HEK293 (cell line): ENCODE data around the gene MEIKIN.

Experiments used
- CTCF ChIA-PET: fragments of 350-600 bp; formaldehyde crosslinking; extraction: SDS; loops from one replicate; lab custom pipeline; 2021; ENCODE audit warnings: antibody characterized with exemption; lab: Yijun Ruan, JAX
- POLR2A ChIA-PET: fragments of 300-600 bp; formaldehyde crosslinking; extraction: SDS; loops from one replicate; lab custom pipeline; 2020; ENCODE audit warnings: antibody characterized with exemption, inconsistent platforms; lab: Yijun Ruan, JAX
- H3K27ac ChIP-seq: fragments of 200-500 bp; sonication (Bioruptor generic); 2 replicates; pipeline ENCODE4 v1.5.1; 2014; ENCODE audit warnings: low read depth, low read length, control low read depth, inconsistent platforms; ENCODE audit errors: extremely low read depth
- H3K36me3 ChIP-seq, 2 experiments: fragments of 200-500 bp in 1 of 2; sonication (Bioruptor generic) in 1 of 2; 1 replicate in 1 of 2; 2 replicates in 1 of 2; pipeline ENCODE4 v1.5.1; 2014 to 2017; ENCODE audit warnings: inconsistent platforms in 2 of 2, low read length in 2 of 2; ENCODE audit not compliant: control insufficient read depth in 2 of 2, insufficient read depth in 1 of 2
- H3K4me1 ChIP-seq: fragments of 200-500 bp; sonication (Bioruptor generic); 2 replicates; pipeline ENCODE4 v1.5.1; 2014; ENCODE audit warnings: mild to moderate bottlenecking, low read length, inconsistent platforms; ENCODE audit not compliant: control insufficient read depth, insufficient read depth
- H3K4me3 ChIP-seq: 2 replicates; pipeline ENCODE4 v1.5.1; 2011; ENCODE audit warnings: low read depth, mild to moderate bottlenecking, control low read depth, low read length, moderate library complexity
- H3K9me3 ChIP-seq: fragments of 200-500 bp; sonication (Bioruptor generic); 2 replicates; pipeline ENCODE4 v1.5.1; 2014; ENCODE audit warnings: low read depth, low read length, inconsistent platforms; ENCODE audit not compliant: control insufficient read depth, insufficient read depth
- ELK4 ChIP-seq: IDR thresholded peaks from 2 replicates; pipeline ENCODE4 v1.6.1; 2011; ENCODE audit warnings: mild to moderate bottlenecking, low read depth, low read length, borderline replicate concordance
- GLIS2 ChIP-seq: fragments of 450-650 bp; formaldehyde crosslinking; IDR thresholded peaks from 2 replicates; pipeline ENCODE4 v1.5.1; 2016; ENCODE audit warnings: missing biosample characterization, missing genetic modification characterization
- OSR2 ChIP-seq: fragments of 450-650 bp; formaldehyde crosslinking; IDR thresholded peaks from 2 replicates; pipeline ENCODE4 v1.5.1; 2016; ENCODE audit warnings: missing biosample characterization, missing genetic modification characterization
- PRDM1 ChIP-seq: fragments of 450-650 bp; formaldehyde crosslinking; IDR thresholded peaks from 2 replicates; pipeline ENCODE4; 2016; ENCODE audit warnings: missing biosample characterization, missing genetic modification characterization
- PRDM6 ChIP-seq: fragments of 450-650 bp; formaldehyde crosslinking; IDR thresholded peaks from 2 replicates; pipeline ENCODE4 v1.5.1; 2017; ENCODE audit warnings: missing biosample characterization, missing genetic modification characterization
- RBAK ChIP-seq: fragments of 450-650 bp; formaldehyde crosslinking; IDR thresholded peaks from 2 replicates; pipeline ENCODE4 v1.5.1; 2016; ENCODE audit warnings: missing biosample characterization, missing genetic modification characterization
- ZBTB49 ChIP-seq: fragments of 450-650 bp; formaldehyde crosslinking; IDR thresholded peaks from 2 replicates; pipeline ENCODE4 v1.5.1; 2016; ENCODE audit warnings: missing biosample characterization, missing genetic modification characterization, low read depth
- ZNF112 ChIP-seq: fragments of 450-650 bp; formaldehyde crosslinking; IDR thresholded peaks from 2 replicates; pipeline ENCODE4 v1.5.0; 2017; ENCODE audit warnings: missing biosample characterization, missing genetic modification characterization
- ZNF510 ChIP-seq: fragments of 450-650 bp; formaldehyde crosslinking; IDR thresholded peaks from 2 replicates; pipeline ENCODE4 v1.5.1; 2018; ENCODE audit warnings: mild to moderate bottlenecking, missing genetic modification characterization, missing biosample characterization; ENCODE audit not compliant: insufficient replicate concordance
- ZNF513 ChIP-seq: fragments of 450-650 bp; IDR thresholded peaks from 2 replicates; pipeline ENCODE4 v1.5.1; 2018; ENCODE audit warnings: missing biosample characterization, missing genetic modification characterization
- ZNF521 ChIP-seq: fragments of 450-650 bp; formaldehyde crosslinking; IDR thresholded peaks from 2 replicates; pipeline ENCODE4 v1.5.1; 2017; ENCODE audit warnings: missing biosample characterization, mild to moderate bottlenecking, missing genetic modification characterization
- ZNF548 ChIP-seq: fragments of 450-650 bp; formaldehyde crosslinking; IDR thresholded peaks from 2 replicates; pipeline ENCODE4 v1.5.1; 2016; ENCODE audit warnings: missing biosample characterization, missing genetic modification characterization
- ZNF610 ChIP-seq: fragments of 450-650 bp; formaldehyde crosslinking; IDR thresholded peaks from 2 replicates; pipeline ENCODE4 v1.5.1; 2016; ENCODE audit warnings: missing biosample characterization, missing genetic modification characterization, borderline replicate concordance
- ZNF626 ChIP-seq: fragments of 450-650 bp; sonication (Bioruptor Pico); formaldehyde crosslinking; IDR thresholded peaks from 2 replicates; pipeline ENCODE4 v1.5.1; 2018; ENCODE audit warnings: missing biosample characterization, missing genetic modification characterization, inconsistent platforms
- ZNF768 ChIP-seq: fragments of 450-650 bp; formaldehyde crosslinking; IDR thresholded peaks from 2 replicates; pipeline ENCODE4 v1.5.1; 2018; ENCODE audit warnings: missing biosample characterization, mild to moderate bottlenecking, missing genetic modification characterization
- ZSCAN30 ChIP-seq: fragments of 450-650 bp; IDR thresholded peaks from 2 replicates; pipeline ENCODE4 v1.5.1; 2018; ENCODE audit warnings: missing biosample characterization, mild to moderate bottlenecking, missing genetic modification characterization, moderate library complexity

The MEIKIN gene

GRCh38 chr5:131774652-131775367 is 170.7 kb downstream of the MEIKIN start (continued):
- TF ChIP-seq OSR2 (tag by site-specific recombination), result 0 out of 2 replicates have a peak, but pooled peaks have one; percentile 39
- TF ChIP-seq PRDM6 (tag by site-specific recombination), result peak; percentile 52; the same call in 1 of the 2 replicates
- no peak for TF ChIP-seq ZNF513 (tag by site-specific recombination)
- no peak for TF ChIP-seq ZBTB49

- Histone ChIP-seq H3K4me3 (no peak overlapping the region), H3K4me1 (peaks cover 9% of the 10 kb centered on the region; the same call in 1 of the 2 replicates), H3K9me3 (no peaks in the 10 kb centered on the region)
- POLR2A ChIA-PET, result no interaction called here
- TF ChIP-seq ZSCAN30 (tag by site-specific recombination) (no peak), ZNF112 (tag by site-specific recombination) (no peak), ZNF626 (tag by site-specific recombination) (no peak), ZNF521 (tag by site-specific recombination) (no peak), ZNF513 (tag by site-specific recombination) (no peak), ZNF610 (no peak), RBAK (no peak), ZNF768 (tag by site-specific recombination) (no peak)
- TF ChIP-seq, all 188 proteins: peak for 0
- Histone ChIP-seq H3K36me3 (no peaks in the 10 kb centered on the region), H3K27ac (no peak overlapping the region)
- CTCF ChIA-PET, result interaction anchor here (0.6 kb wide), 1 partner anchor 87 kb away, joined by 3 read pairs; no protein-coding TSS in a partner anchor
Measured at GRCh38 chr5:131773805-131774204, 171.7 kb downstream of the MEIKIN start.

- H3K27ac ChIP-seq, result no peak overlapping the region
- POLR2A ChIA-PET, result no interaction called here
- no peak for TF ChIP-seq PRDM1
- no peak for TF ChIP-seq GLIS2
- TF ChIP-seq ZNF510 (tag by site-specific recombination), result no peak
- no peak for TF ChIP-seq ZNF548
- TF ChIP-seq ELK4, result no peak
- TF ChIP-seq, all 188 proteins: peak for 0
- CTCF ChIA-PET, result interaction anchor here (0.5 kb wide), 1 partner anchor 83 kb away, joined by 4 read pairs; no protein-coding TSS in a partner anchor
- Histone ChIP-seq H3K4me3 (no peak overlapping the region), H3K9me3 (no peaks in the 10 kb centered on the region), H3K4me1 (peaks cover 5% of the 10 kb centered on the region; the same call in 1 of the 2 replicates), H3K36me3 (no peaks in the 10 kb centered on the region)
Measured at GRCh38 chr5:131771692-131772091, 173.8 kb downstream of the MEIKIN start.
